Inflammatory macrophage (primary cell): ENCODE measurements around the gene RIOX2.

Experiments used
- DNase-seq, 2 donors: peaks; one replicate each; pipeline ENCODE4 v3.0.0-alpha.2; 2020 to 2022

Gene RIOX2

DNA sequence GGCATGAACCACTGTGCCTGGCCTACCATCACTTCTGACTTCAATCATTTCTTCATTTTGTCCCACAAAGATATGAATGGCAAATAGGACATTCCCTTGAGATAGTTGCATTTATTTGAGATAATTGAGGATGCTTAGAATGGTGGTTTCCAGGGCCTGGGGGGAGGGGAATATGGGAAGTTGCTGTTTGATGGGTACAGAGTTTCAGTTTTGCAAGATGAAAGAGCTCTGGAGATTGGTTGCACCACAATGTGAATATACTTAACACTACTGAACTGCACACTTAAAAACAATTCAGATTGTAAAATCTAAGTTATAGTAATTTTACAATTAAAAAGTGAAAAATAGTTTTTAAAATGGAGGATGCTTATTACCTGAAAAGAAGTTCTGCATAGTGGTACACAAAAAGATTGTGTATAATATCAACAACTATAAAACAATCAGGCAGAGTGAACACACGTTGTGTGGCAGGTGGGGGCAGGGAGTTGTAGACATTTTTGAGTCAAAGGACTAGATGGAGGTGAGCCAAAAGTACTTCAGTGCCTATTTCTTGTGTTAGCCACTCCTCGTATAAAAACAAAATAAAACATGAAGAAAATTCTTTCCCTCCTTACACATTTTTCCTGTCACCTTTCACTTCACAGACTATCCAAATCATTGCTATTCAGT lies 18.5 kb upstream of the RIOX2 start:
- peak in 1 of 2 donors; percentile 13 for DNase-seq

DNA sequence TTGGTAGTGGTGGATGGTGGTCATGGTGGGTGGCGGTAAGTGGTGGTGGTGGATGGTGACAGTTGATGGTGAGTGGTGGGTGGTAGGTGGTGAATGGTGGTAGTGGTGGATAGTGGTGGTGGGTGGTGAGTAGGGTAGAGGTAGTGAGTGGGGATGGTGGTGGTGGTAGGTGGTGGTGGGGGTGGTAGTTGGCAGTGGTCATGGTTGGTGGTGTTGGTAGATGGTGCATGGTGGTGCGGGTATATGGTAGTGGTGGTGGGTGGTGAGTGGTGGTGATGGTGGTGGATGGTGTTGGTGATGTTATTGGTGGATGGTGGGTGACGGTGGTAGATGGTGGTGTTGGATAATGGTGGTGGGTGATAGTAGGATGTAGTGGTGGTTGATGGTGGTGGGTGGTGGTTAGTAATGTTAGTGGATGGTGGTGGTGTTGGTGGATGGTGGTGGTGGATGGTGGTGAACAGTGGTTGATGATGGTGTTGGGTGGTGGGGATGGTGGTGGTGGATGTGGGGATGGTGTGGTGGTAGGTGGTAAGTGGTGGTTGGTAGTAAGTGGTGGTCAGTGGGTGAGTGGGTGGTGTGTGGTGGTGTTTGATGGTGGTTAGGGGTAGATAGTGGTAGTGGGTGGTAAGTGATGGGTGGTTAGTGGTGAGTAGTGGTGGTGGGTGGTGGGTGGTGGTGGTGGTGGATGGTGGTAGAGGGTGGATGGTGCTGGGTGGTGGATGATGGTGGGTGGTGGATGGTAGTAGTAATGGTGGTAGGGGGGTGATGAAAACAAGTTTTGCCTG lies 16.7 kb upstream of the RIOX2 start:
- no peak for DNase-seq

DNA sequence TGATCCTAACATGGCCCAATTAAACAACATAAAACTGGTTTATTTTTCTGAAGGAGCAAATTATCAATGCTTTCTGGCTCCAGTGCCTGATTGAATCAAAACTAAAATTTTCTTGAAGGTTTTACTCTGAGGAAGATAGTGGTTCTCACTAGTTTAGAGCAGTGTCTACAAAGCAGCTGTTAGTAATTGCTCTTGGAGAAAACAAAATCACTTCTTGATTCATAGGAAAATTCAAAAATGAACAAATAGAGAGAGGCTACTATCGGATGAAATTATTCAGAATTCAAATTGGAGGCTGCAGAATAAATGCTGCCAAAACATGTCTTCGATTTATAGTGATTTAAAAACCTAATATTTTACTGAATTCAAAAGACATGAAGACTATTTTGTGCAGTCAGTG lies 15.1 kb upstream of the RIOX2 start:
- no peak for DNase-seq

- no peak for DNase-seq
Measured at GRCh38 chr3:97983933-97984491, 11.8 kb upstream of the RIOX2 start.

GRCh38 chr3:97981886-97982285 lies 9.7 kb upstream of the RIOX2 start:
- no peak for DNase-seq

- no peak for DNase-seq
Measured at GRCh38 chr3:97979610-97980009, 7.4 kb upstream of the RIOX2 start.

GRCh38 chr3:97975466-97975865 lies 3.2 kb upstream of the RIOX2 start:
- DNase-seq: no peak

DNA sequence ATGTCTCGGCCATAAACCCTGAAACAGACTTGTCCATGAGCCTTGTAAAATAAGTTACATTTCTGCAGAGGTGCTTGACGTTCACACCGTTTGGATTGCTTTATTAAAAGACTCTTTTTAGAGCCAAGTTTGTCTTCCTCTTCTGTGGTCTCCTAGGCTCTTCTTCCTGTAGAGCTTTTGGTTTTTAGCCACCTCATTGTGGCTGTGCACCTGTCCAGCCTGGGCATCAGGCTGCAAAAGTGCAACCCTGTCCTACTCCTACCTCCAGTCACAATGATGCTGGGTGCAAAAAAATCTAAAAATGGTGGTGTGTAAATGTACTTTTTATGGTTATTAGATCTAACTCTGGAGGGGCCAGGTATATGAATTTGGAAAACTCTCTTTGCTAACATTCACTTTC lies 2.8 kb upstream of the RIOX2 start:
- no peak for DNase-seq

DNA sequence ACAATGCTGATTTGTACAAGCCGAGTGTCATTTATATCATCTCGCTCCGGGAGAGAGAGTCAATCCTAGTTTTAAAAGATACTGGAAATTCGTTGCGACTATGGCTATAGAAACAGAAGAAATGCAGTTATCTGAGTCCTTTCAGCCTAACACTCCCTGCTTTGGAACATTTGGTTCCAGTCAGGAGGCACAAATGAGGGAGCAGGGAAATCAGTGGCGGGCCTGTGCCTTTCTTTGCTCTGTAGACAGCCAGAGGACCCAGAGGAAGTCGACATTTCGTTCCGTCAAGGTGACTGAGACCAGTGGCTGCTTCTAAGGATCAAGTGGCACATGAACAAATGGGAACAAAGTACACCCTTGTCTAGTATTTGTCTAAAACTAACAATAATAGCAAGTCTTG lies 745 bp upstream of the RIOX2 start:
- DNase-seq: no peak

DNA sequence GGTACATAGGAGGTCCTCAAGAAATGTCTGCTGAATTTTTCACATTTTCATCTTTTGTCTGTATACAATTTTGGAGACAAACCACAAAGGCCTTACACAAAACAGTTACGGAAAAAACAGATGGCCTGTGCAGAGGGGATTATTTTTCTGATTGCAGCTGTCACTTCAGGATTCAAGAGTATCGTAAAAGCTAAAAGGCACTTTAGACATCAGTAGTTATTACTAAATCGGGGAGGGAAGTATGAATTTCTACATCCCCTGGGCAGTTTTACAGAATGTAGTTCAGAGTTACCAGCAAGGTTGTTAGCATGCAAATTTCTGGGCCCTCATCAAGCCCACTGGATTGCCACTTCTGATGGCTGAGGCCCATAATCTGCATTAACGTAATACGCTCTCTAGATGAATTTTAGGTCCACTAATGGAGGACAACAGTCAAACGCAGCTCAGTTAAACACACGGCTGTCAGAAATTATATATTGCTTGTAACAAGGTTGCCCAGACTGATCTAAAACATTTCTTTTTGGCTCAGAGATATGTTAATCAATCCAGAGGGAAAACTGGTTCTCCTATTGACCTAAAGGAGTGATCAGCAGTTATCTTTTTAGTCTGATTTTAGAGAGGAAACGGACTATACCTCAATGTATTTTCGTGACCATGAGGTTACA lies 1.1 kb downstream of the RIOX2 start:
- peak in 1 of 2 donors; percentile 34 for DNase-seq

DNA sequence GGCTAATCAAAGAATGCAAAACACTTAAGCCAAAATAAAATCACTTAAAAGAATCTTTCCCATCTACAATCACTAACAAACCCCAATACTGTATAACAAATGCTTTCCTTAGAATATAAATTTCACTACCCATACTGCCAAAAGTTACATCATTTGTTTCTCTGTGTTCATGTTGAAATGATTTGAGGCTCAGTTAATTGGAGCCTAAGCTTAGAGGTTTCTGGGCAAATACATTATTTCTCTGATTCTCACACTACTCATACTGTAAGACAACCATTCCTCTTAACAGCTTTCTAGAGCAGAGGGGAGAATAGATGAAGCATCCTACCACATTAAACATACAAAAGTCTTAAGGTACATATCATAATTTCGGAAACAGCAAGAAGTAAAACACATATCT lies 2.1 kb downstream of the RIOX2 start:
- no peak for DNase-seq

DNA sequence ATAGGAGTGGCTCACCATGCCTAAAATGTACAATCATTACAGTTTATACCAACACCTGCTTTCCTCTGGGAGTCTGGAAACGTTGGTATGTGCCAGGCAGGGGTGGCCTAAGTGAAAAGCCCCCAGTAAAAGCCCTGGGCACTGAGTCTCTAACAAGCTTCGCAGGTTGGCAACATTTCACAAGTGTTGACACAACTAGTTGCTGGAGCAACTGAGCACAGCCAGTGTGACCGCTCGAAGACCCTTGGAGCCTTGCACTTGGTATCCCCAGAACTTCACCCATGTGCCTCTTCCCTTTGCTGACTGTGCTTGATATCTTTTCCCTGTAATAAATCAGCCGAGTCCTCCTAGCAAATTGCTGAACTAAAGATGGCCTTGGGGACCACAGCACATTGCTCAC lies 2.7 kb downstream of the RIOX2 start:
- DNase-seq: no peak

DNA sequence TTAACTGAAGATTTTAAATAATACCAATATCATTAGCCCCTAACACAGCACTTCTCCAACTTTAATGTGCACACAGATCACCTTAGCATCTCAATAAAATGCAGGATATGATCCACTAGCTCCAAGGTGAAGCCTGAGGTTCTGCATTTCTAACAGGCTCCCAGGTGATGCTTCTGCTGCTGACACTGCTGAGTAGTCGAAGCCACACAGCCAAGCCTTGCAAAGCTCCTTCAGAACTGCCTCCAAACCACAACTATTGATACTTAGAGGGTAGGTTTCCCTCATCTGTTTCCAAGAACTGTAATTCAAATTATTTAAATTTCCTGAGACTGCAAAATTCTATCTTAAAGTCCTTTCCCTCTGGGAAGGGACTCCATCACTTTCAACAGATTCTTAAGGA lies 3.9 kb downstream of the RIOX2 start:
- DNase-seq: no peak

- no peak for DNase-seq
Measured at GRCh38 chr3:97967966-97968365, 4.3 kb downstream of the RIOX2 start.

DNA sequence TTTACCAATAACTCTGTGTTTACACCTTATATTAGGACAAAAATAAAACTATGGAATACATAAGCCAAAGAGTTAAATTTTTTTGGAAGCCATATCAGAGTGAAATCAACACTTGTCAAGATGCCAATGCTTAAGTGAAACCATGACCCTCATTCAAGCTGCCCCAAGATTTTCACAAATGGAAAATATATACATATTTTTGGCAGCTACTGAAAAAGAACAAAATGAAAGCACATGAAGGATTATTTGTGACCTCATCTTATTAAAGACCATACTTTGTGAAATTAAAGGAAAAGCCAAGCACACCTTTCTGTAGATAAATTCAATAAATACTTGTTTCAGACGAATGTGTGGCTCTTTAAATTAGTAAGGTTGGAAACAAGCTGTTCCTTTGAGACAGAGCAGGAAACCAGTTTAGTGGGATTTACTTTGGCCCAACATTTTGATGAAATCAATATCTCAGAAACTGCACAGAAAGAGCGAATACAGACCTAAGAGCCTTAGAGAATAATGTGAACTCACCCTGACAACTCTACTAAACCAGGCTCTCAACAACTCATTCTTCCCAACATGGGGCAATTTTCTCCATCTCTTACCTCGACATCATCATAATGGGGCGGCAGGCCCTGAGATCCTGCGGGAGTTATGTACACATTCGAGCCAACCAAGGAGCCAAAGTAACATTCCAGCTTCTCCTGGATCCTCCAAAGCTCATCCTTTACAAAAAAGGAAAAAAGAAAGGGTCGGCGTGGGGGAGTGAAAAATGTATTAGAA lies 11.1 kb downstream of the RIOX2 start:
- DNase-seq: no peak

DNA sequence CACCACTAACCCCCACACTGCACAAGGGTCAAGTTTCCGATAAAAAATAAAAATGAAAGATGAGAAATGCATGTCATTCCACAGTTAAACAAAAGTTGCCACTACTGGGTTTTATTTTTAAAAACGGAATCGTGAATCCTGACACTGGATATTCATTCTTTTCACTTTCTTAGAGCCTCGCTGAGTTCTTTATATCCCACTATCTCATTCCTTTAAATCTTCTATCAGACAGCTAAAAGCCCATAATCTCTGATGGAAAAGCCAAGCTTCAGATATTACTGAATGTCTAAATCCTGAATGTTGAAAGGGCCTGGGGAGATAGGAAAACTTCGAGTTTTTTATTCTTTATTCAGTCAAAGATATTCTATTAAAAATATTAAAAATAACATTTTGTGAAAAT lies 11.7 kb downstream of the RIOX2 start:
- DNase-seq: no peak

- DNase-seq: no peak
Measured at GRCh38 chr3:97959872-97960271, 12.4 kb downstream of the RIOX2 start.

DNA sequence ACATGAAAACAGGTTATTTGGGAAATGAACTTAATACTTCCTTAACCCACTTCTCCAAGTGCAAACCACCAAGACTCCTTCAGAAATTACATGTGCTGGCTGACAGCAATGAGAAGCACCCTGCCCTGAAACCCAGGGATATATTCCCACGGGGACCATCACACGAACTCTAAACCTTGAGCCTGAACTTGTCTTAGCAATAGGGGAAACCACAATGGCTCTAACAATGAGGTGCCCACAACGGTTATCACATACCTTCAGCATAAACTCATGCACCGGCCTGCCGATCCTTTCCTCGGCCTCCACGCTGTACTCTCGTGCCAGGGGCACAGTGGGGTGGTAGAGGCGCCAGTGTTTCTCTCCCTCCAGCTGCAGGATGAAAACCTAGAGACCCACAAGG lies 13.4 kb downstream of the RIOX2 start:
- DNase-seq: no peak

DNA sequence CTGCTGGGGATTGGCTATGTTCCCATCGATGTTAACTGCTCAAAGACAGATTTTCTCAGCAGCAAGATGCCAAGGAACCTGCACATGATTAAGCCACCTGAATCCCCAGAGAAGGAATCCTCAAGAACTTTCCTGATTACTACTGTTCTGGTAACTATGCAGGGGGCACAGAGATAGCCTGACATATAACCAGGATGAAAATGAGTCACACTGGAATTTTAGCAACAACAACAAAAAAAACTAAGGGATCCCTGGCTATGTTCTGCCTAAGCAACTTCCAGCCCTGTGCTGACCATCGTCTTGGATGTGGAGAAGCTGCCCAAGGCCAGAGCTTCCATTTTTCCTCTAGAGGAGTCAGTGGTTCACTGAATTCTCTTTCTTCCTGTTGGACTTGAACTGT lies 13.8 kb downstream of the RIOX2 start:
- DNase-seq: no peak

DNA sequence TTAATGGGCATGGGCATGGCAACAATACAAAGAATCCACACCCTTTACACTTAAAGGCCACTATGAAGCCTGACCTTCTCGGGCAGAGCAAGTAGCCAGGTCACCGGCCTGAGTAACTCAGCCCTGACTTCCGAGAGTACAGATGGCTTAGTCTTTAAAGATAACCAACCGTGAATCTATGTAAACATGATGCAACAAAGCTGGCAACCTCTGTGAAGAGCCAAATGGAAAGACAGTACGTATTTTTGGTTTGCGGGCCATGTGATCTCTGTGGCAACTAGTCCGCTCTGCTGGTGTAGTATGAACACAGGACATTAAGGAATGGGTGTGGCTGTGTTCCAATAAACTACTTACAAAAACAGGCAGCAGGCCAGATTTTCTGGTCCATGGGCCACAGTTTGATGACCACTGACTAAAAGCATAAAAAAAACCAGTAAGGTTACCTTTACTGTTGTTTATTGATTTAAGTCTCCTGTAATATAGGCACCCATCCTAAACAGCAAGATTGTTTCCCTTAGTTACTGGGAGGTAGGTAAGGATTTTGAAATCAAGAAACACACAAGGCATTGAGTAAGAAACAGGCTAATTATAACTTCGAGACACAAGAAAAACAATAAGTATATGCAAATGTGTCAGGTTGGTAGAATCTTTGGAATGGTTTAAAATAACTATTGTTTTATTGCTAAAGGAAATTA lies 14.5 kb downstream of the RIOX2 start:
- DNase-seq: peak in 1 of 2 donors; percentile 39

GRCh38 chr3:97956051-97956450 lies 16.2 kb downstream of the RIOX2 start:
- no peak for DNase-seq

GRCh38 chr3:97954228-97954827 lies 17.9 kb downstream of the RIOX2 start:
- DNase-seq: peak; percentile 30 to 41
